KMS-11 (cell line): ENCODE results near the gene PTPRA.

Experiments
- H2AFZ ChIP-seq: fragments of 200-600 bp; sonication (generic); 2 replicates; pipeline ENCODE4 v1.6.1; 2016; ENCODE audit warnings: antibody characterized with exemption, mixed run types, low read depth
- H3K27ac ChIP-seq: fragments of 200-600 bp; sonication (generic); 2 replicates; pipeline ENCODE4 v1.6.1; 2016; ENCODE audit warnings: mild to moderate bottlenecking, mixed run types
- H3K27me3 ChIP-seq: fragments of 200-600 bp; sonication (generic); 2 replicates; pipeline ENCODE4 v1.6.1; 2017; ENCODE audit warnings: mild to moderate bottlenecking, low read depth, mixed run types, moderate library complexity; ENCODE audit not compliant: insufficient read depth
- H3K36me3 ChIP-seq: fragments of 200-600 bp; sonication (generic); 2 replicates; pipeline ENCODE4 v1.6.1; 2017; ENCODE audit warnings: mild to moderate bottlenecking, mixed run types; ENCODE audit not compliant: insufficient read depth
- H3K4me1 ChIP-seq: fragments of 200-600 bp; sonication (generic); 2 replicates; pipeline ENCODE4 v1.6.1; 2016; ENCODE audit warnings: mild to moderate bottlenecking, low read depth, mixed run types; ENCODE audit not compliant: poor library complexity, severe bottlenecking
- H3K4me2 ChIP-seq: fragments of 200-600 bp; sonication (generic); 2 replicates; pipeline ENCODE4 v1.7.0; 2016; ENCODE audit warnings: mild to moderate bottlenecking, mixed run types
- H3K4me3 ChIP-seq: fragments of 200-600 bp; sonication (generic); IDR thresholded peaks from 2 replicates; pipeline ENCODE4 v1.6.1; 2017; ENCODE audit warnings: low read depth, low read length, mixed read lengths; ENCODE audit not compliant: insufficient read depth
- H3K79me2 ChIP-seq: fragments of 200-600 bp; sonication (generic); 2 replicates; pipeline ENCODE4 v1.6.1; 2016; ENCODE audit warnings: low read depth, mixed run types; ENCODE audit not compliant: insufficient read depth
- H3K9ac ChIP-seq: fragments of 200-600 bp; sonication (generic); 2 replicates; pipeline ENCODE4 v1.6.1; 2016; ENCODE audit warnings: mild to moderate bottlenecking, mixed run types
- H4K20me1 ChIP-seq: fragments of 200-600 bp; sonication (generic); 2 replicates; pipeline ENCODE4 v1.6.1; 2016; ENCODE audit warnings: mild to moderate bottlenecking, mixed run types; ENCODE audit not compliant: insufficient read depth
- TF ChIP-seq, protein P1 (sequence below): fragments of 200-600 bp; sonication (generic); conservative IDR thresholded peaks from 2 replicates; pipeline ENCODE4 v1.6.1; 2017; ENCODE audit warnings: low read depth, mild to moderate bottlenecking, antibody characterized with exemption, low read length, moderate library complexity, mixed read lengths

PTPRA gene

GRCh38 chr20:3003416-3003815 lies 130.1 kb downstream of the PTPRA start:
- no peaks in the 10 kb centered on the region for H3K36me3 ChIP-seq
- no peak overlapping the region for H3K9ac ChIP-seq
- H3K27me3 ChIP-seq: no peaks in the 10 kb centered on the region
- no peak overlapping the region for H2AFZ ChIP-seq
- no peak overlapping the region for H3K4me2 ChIP-seq
- H3K4me3 ChIP-seq: no peak overlapping the region
- H4K20me1 ChIP-seq: no peaks in the 10 kb centered on the region
- H3K79me2 ChIP-seq: no peaks in the 10 kb centered on the region
- H3K4me1 ChIP-seq: peaks cover 5% of the 10 kb centered on the region
- no peak overlapping the region for H3K27ac ChIP-seq
- TF ChIP-seq, protein P1, sequence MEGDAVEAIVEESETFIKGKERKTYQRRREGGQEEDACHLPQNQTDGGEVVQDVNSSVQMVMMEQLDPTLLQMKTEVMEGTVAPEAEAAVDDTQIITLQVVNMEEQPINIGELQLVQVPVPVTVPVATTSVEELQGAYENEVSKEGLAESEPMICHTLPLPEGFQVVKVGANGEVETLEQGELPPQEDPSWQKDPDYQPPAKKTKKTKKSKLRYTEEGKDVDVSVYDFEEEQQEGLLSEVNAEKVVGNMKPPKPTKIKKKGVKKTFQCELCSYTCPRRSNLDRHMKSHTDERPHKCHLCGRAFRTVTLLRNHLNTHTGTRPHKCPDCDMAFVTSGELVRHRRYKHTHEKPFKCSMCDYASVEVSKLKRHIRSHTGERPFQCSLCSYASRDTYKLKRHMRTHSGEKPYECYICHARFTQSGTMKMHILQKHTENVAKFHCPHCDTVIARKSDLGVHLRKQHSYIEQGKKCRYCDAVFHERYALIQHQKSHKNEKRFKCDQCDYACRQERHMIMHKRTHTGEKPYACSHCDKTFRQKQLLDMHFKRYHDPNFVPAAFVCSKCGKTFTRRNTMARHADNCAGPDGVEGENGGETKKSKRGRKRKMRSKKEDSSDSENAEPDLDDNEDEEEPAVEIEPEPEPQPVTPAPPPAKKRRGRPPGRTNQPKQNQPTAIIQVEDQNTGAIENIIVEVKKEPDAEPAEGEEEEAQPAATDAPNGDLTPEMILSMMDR: no peak

GRCh38 chr20:3010985-3011723 lies 137.9 kb downstream of the PTPRA start:
- TF ChIP-seq, protein P1: no peak
- Histone ChIP-seq H3K4me1 (peaks cover 4% of the 10 kb centered on the region), H3K4me3 (no peak overlapping the region), H3K79me2 (no peaks in the 10 kb centered on the region), H3K27ac (no peak overlapping the region), H3K27me3 (no peaks in the 10 kb centered on the region), H2AFZ (no peak overlapping the region), H3K9ac (no peak overlapping the region), H3K4me2 (no peak overlapping the region), H3K36me3 (no peaks in the 10 kb centered on the region), H4K20me1 (no peaks in the 10 kb centered on the region)

DNA sequence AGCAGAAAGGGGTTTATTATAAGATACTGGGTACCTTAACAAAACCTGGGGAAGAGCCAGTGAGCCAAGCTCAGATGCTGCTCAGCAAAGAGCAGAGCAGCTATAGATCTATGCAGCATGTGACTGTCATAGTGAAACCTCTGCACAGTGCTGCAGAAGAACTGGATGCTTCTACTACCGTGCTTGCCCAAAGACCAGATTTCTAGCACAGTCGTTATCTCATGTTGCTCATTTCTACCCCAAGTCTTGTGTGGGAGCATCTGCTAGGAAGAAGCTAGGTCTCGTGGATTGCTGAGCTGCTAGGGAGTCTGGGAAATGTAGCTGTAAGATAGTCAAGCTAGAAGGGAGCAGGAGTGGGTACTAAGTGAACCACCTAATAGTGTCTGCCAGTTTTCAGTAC lies 138.5 kb downstream of the PTPRA start:
- Histone ChIP-seq H2AFZ (no peak overlapping the region), H3K27me3 (no peaks in the 10 kb centered on the region), H3K4me2 (no peak overlapping the region), H3K9ac (no peak overlapping the region), H3K4me3 (no peak overlapping the region), H3K4me1 (peaks cover 4% of the 10 kb centered on the region), H3K36me3 (no peaks in the 10 kb centered on the region), H3K79me2 (no peaks in the 10 kb centered on the region), H3K27ac (no peak overlapping the region), H4K20me1 (no peaks in the 10 kb centered on the region)
- TF ChIP-seq, protein P1: no peak

- TF ChIP-seq, protein P1: no peak
- no peak overlapping the region for H3K27ac ChIP-seq
- H3K27me3 ChIP-seq: no peaks in the 10 kb centered on the region
- H3K79me2 ChIP-seq: no peaks in the 10 kb centered on the region
- H4K20me1 ChIP-seq: no peaks in the 10 kb centered on the region
- no peak overlapping the region for H3K4me2 ChIP-seq
- no peak overlapping the region for H3K9ac ChIP-seq
- peaks cover 4% of the 10 kb centered on the region for H3K4me1 ChIP-seq
- no peak overlapping the region for H2AFZ ChIP-seq
- no peak overlapping the region for H3K4me3 ChIP-seq
- no peaks in the 10 kb centered on the region for H3K36me3 ChIP-seq
Measured at GRCh38 chr20:3013771-3014170, 140.5 kb downstream of the PTPRA start.
